Measurements from ENCODE around the gene BRD3OS.

Gene BRD3OS

DNA sequence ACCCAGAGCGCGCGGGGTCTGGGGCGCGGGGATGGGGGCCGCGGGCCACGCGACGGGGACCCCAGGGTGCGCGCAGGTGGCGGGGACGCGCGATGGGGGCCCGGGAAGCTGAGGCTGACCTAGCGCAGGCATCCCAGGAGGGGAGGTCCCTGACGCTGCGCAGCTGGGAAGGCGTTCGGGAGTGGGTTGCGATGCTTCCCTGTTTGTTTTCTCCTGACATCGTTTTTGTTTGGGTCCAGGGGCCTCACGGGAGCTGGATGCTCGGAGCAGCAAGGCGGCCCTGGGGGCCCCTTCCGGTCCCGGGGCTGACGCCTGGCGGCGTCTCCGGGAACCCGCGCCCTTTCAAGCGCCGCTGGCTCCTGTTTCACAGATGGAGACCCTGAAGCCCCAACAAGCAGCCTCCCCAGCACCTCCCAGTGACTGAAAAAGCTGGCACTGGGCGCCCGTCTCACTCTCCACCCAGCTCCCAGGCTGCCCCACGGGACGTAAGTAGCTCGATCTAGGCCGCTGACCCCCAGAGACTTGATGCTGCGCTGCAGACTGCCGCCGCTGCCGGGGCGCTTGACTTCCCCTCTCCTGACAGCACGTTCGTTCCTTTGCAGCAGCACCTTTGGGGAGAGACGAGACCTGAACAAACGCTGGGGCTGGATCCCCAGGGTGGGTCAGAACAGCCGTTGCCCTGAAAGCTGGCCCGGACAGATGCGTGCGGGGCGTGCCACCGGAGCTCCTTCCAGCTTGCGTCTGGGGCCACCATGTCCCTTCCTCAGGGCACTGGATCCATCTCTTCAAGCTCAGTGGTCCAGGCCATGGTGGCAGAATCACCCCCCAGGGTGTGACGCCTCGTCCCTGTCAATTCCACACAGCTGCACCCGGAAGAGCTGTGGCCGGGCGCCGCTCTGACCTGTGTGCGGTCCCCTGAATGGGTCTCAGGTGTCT is 593 bp downstream of the BRD3OS start:
- TF ChIP-seq EGR1 (IDR thresholded peaks at IDR 0.05) (no peak), EP300 (IDR thresholded peaks at IDR 0.05; ENCODE audit: borderline replicate concordance) (no peak), ZBTB7A (IDR thresholded peaks at IDR 0.05; ENCODE audit: low read depth) (no peak), CEBPB (IDR thresholded peaks at IDR 0.05) (no peak), TEAD4 (IDR thresholded peaks at IDR 0.05) (no peak), TAF1 (IDR thresholded peaks at IDR 0.05; ENCODE audit: low read depth) (no peak), RAD21 (IDR thresholded peaks at IDR 0.05; ENCODE audit: low read depth) (no peak)
- TF ChIP-seq, protein P1, sequence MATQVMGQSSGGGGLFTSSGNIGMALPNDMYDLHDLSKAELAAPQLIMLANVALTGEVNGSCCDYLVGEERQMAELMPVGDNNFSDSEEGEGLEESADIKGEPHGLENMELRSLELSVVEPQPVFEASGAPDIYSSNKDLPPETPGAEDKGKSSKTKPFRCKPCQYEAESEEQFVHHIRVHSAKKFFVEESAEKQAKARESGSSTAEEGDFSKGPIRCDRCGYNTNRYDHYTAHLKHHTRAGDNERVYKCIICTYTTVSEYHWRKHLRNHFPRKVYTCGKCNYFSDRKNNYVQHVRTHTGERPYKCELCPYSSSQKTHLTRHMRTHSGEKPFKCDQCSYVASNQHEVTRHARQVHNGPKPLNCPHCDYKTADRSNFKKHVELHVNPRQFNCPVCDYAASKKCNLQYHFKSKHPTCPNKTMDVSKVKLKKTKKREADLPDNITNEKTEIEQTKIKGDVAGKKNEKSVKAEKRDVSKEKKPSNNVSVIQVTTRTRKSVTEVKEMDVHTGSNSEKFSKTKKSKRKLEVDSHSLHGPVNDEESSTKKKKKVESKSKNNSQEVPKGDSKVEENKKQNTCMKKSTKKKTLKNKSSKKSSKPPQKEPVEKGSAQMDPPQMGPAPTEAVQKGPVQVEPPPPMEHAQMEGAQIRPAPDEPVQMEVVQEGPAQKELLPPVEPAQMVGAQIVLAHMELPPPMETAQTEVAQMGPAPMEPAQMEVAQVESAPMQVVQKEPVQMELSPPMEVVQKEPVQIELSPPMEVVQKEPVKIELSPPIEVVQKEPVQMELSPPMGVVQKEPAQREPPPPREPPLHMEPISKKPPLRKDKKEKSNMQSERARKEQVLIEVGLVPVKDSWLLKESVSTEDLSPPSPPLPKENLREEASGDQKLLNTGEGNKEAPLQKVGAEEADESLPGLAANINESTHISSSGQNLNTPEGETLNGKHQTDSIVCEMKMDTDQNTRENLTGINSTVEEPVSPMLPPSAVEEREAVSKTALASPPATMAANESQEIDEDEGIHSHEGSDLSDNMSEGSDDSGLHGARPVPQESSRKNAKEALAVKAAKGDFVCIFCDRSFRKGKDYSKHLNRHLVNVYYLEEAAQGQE (IDR thresholded peaks at IDR 0.05; ENCODE audit: low read depth): no peak
- TF ChIP-seq, protein P2, sequence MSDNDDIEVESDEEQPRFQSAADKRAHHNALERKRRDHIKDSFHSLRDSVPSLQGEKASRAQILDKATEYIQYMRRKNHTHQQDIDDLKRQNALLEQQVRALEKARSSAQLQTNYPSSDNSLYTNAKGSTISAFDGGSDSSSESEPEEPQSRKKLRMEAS (IDR thresholded peaks at IDR 0.05): no peak
- TF ChIP-seq, protein P3, sequence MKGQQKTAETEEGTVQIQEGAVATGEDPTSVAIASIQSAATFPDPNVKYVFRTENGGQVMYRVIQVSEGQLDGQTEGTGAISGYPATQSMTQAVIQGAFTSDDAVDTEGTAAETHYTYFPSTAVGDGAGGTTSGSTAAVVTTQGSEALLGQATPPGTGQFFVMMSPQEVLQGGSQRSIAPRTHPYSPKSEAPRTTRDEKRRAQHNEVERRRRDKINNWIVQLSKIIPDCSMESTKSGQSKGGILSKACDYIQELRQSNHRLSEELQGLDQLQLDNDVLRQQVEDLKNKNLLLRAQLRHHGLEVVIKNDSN (IDR thresholded peaks at IDR 0.05): no peak

DNA sequence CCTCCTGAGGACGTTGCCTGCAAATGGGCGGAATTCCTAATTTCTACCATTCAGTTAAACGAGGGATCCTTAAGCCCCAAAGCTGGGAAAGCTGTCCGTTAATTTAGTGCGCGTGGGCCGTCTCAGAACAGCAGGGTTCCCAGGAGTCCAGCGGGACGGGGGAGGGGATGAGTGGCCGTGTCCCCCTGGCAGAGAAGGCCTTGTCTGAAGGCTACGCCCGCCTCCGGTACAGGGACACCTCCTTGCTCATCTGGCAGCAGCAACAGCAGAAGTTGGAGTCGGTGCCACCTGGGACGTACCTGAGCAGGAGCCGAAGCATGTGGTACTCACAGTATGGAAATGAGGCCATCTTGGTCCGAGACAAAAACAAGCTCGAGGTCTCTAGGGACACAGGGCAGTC is 1.3 kb downstream of the BRD3OS start:
- TF ChIP-seq EGR1 (IDR thresholded peaks at IDR 0.05) (no peak), CREB1 (IDR thresholded peaks at IDR 0.05; ENCODE audit: low read depth) (no peak), TAF1 (IDR thresholded peaks at IDR 0.05; ENCODE audit: low read depth) (no peak), FOXM1 (IDR thresholded peaks at IDR 0.05; ENCODE audit: borderline replicate concordance, low read depth) (no peak), ZBTB7A (IDR thresholded peaks at IDR 0.05; ENCODE audit: low read depth) (no peak)

DNA sequence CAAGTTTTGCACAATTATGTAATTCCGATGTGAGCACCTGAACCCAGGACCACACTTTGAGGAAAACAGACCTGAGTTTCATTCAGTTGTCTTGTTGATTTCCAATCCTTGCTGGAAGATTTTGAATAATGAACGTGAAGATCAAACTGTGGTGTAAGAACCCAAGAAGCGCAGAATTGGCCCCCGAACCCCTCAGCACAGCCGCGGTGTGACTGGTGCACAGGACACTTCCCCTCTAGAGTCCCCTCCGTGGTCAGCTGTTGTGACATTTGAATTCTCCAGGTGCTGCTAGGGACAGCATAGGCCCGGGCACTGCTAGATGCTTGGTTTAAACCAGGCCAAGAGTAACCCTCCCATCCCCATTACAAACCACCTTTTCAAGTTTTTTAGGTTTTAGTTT is 1.7 kb downstream of the BRD3OS start:
- TF ChIP-seq RAD21 (IDR thresholded peaks at IDR 0.05; ENCODE audit: low read depth): no peak
- no peak for TF ChIP-seq CEBPB (IDR thresholded peaks at IDR 0.05)
- no peak for TF ChIP-seq NFIC (IDR thresholded peaks at IDR 0.05)
- TF ChIP-seq YY1 (IDR thresholded peaks at IDR 0.05; ENCODE audit: low read depth): no peak
- TF ChIP-seq EP300 (IDR thresholded peaks at IDR 0.05; ENCODE audit: borderline replicate concordance): no peak
- TF ChIP-seq, protein P3 (IDR thresholded peaks at IDR 0.05): no peak
- no peak for TF ChIP-seq FOXM1 (IDR thresholded peaks at IDR 0.05; ENCODE audit: borderline replicate concordance, low read depth)
- TF ChIP-seq, protein P2 (IDR thresholded peaks at IDR 0.05): no peak
- no peak for TF ChIP-seq TAF1 (IDR thresholded peaks at IDR 0.05; ENCODE audit: low read depth)
- no peak for TF ChIP-seq TCF12 (IDR thresholded peaks at IDR 0.05; ENCODE audit: low read depth)
- TF ChIP-seq ZBTB7A (IDR thresholded peaks at IDR 0.05; ENCODE audit: low read depth): no peak
- no peak for TF ChIP-seq TEAD4 (IDR thresholded peaks at IDR 0.05)
- TF ChIP-seq CREB1 (IDR thresholded peaks at IDR 0.05; ENCODE audit: low read depth): no peak
- no peak for TF ChIP-seq EGR1 (IDR thresholded peaks at IDR 0.05)

DNA sequence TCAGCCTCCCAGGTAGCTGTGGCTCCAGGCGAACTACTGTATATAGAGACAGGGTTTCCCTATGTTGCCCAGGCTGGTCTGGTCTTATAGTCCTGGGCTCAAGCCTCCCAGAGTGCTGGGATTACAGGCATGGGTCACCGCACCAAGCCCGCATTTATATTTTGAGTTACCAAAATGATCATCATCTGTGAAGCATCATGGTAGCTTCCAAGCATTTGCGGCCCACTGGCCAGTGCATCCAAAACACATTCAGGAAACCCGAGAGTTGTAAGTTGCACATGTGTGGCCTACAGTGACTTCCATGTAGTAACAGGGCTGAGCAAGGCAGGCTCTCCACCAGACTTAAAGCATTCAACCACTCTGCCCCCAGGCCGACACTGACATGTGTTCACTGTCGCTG is 2.3 kb downstream of the BRD3OS start:
- no peak for TF ChIP-seq ZBTB7A (IDR thresholded peaks at IDR 0.05; ENCODE audit: low read depth)
- no peak for TF ChIP-seq TAF1 (IDR thresholded peaks at IDR 0.05; ENCODE audit: low read depth)

DNA sequence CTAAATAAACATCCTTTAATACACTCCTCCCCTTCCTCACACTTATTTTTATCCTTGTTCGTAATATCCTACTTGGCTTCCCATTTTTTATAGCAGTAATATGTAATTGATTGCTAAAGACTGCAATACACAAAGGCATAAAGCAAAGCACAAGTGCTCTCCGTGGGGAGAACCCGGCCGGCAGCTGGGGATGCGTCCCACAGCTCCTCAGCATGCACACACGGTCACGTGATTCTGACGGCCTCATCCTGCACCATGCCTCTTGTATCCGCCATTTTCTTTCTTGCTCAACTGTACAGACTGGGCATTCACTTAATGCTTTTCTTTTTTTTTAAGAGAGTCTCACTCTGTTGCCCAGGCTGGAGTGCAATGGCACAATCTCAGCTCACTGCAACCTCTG is 2.8 kb downstream of the BRD3OS start:
- no peak for TF ChIP-seq FOXM1 (IDR thresholded peaks at IDR 0.05; ENCODE audit: borderline replicate concordance, low read depth)
- no peak for TF ChIP-seq YY1 (IDR thresholded peaks at IDR 0.05; ENCODE audit: low read depth)
- no peak for TF ChIP-seq CEBPB (IDR thresholded peaks at IDR 0.05)
- no peak for TF ChIP-seq TEAD4 (IDR thresholded peaks at IDR 0.05)
- TF ChIP-seq TCF12 (IDR thresholded peaks at IDR 0.05; ENCODE audit: low read depth): no peak
- TF ChIP-seq, protein P1 (IDR thresholded peaks at IDR 0.05; ENCODE audit: low read depth): no peak
- TF ChIP-seq TAF1 (IDR thresholded peaks at IDR 0.05; ENCODE audit: low read depth): no peak
- TF ChIP-seq EP300 (IDR thresholded peaks at IDR 0.05; ENCODE audit: borderline replicate concordance): no peak
- TF ChIP-seq RAD21 (IDR thresholded peaks at IDR 0.05; ENCODE audit: low read depth): no peak

Measured in Ishikawa (cell line).